Neuron (in vitro differentiated cells): ENCODE results near the gene MREG.
"Not testable (repeated sequence)": the region's sequence is repeated elsewhere in the genome, so short reads cannot be mapped to it uniquely, and the experiment has no call there.

Source experiments
- H2AFZ ChIP-seq: one replicate; pipeline ENCODE4 v1.6.1; 2013; ENCODE audit warnings: low read depth, mild to moderate bottlenecking, inconsistent platforms, low read length, moderate library complexity
- H3K27me3 ChIP-seq: one replicate; pipeline ENCODE4 v1.6.1; 2013; ENCODE audit warnings: low read length; ENCODE audit not compliant: insufficient read depth
- H3K36me3 ChIP-seq: one replicate; pipeline ENCODE4 v1.6.1; 2013; ENCODE audit warnings: low read length; ENCODE audit not compliant: insufficient read depth
- H3K4me1 ChIP-seq: one replicate; pipeline ENCODE4 v1.6.1; 2013; ENCODE audit warnings: low read length; ENCODE audit not compliant: insufficient read depth
- H3K4me3 ChIP-seq: 2 replicates; pipeline ENCODE4 v1.5.1; 2013; ENCODE audit warnings: mild to moderate bottlenecking, low read length, moderate library complexity
- H3K9me3 ChIP-seq: one replicate; pipeline ENCODE4 v1.6.1; 2013; ENCODE audit warnings: low read length

Gene MREG

DNA sequence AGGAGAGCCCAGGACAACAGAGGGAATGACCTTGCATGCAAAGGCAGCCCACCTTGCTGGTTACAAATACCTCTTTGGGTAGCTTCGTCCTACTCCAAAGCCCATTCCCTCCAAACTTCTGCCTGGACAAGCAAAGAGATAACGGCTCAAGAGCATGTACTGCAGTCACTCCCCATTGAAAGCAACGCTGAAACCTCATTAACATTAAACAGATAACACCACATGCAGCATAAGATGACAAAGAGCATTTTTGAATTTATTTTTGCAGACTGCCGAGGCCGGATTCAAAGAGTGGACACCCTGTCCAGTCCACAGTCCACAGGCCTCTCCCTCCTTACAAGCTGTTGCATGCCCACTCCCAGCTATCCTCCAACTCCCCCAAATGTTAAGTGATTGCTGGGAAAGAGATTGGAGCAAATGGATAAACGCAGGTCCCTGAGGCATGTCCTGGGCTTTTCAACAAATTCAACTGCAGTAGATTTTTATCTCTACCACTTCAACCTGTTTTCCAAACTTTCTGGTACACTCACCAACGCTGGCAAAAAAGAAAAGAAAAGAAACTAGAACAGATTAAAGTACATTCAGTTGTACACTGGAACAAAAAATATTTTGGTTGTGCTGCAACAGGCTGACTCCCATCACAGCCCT lies 40.1 kb downstream of the MREG start:
- Histone ChIP-seq H2AFZ (no peak overlapping the region), H3K9me3 (no peaks in the 10 kb centered on the region), H3K4me1 (no peaks in the 10 kb centered on the region), H3K4me3 (no peak overlapping the region), H3K27me3 (no peaks in the 10 kb centered on the region), H3K36me3 (no peaks in the 10 kb centered on the region)

GRCh38 chr2:215971671-215972070 lies 41.7 kb downstream of the MREG start:
- Histone ChIP-seq H3K27me3 (no peaks in the 10 kb centered on the region), H3K4me1 (no peaks in the 10 kb centered on the region), H2AFZ (no peak overlapping the region), H3K9me3 (no peaks in the 10 kb centered on the region), H3K4me3 (no peak overlapping the region), H3K36me3 (no peaks in the 10 kb centered on the region)

GRCh38 chr2:215970894-215971293 lies 42.5 kb downstream of the MREG start:
- not testable (repeated sequence) for H3K27me3 ChIP-seq, H3K4me1 ChIP-seq, H3K36me3 ChIP-seq, H3K4me3 ChIP-seq, H2AFZ ChIP-seq, H3K9me3 ChIP-seq

DNA sequence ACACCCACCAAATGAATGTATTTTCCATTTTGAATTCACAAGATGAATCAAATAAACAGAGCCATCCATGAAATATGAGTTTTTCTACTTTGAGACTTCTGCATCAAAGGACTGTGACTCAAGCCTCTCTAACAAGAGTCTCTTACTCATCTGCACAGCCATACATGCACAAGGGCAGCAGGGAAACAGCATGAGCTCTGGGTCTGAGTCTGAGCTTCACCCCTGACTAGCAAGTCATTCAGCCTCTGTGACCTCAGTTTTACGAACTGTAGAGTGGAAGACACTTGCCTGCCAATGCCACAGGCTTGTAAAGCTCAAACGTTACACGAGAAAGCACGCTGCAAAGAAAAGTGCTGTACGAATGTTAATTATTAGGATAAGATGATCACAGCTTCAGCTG lies 42.9 kb downstream of the MREG start:
- Histone ChIP-seq H3K4me3 (no peak overlapping the region), H3K9me3 (no peaks in the 10 kb centered on the region)

GRCh38 chr2:215969131-215969841 lies 44.1 kb downstream of the MREG start:
- H3K36me3 ChIP-seq = no peaks in the 10 kb centered on the region
- H3K9me3 ChIP-seq = no peaks in the 10 kb centered on the region
- H2AFZ ChIP-seq = no peak overlapping the region
- H3K4me1 ChIP-seq = no peaks in the 10 kb centered on the region
- H3K27me3 ChIP-seq = no peaks in the 10 kb centered on the region
- no peak overlapping the region for H3K4me3 ChIP-seq

More for the DNA sequence above, 42.9 kb downstream of the MREG start:
- Histone ChIP-seq H3K36me3 (no peaks in the 10 kb centered on the region), H3K27me3 (no peaks in the 10 kb centered on the region), H3K4me1 (no peaks in the 10 kb centered on the region), H2AFZ (no peak overlapping the region)

DNA sequence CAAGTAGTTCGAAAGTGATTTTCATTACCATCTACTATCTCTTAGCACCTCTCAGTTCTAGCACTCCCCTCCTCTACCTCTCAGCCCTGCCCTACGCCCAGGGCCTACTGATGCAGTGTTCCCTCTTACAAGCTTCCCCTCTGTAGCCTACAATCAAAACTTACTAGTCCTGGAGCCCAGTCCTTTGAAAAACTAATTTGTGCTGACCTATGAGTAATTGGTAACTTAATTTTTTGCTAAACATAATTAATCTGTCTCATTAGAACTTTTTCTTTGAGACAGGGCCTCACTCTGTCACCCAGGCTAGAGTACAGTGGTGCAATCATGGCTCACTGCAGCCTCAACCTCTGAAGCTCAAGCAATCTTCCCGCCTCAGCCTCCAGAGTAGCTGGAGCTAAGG lies 44.9 kb downstream of the MREG start:
- no peak overlapping the region for H2AFZ ChIP-seq
- no peaks in the 10 kb centered on the region for H3K4me1 ChIP-seq
- no peaks in the 10 kb centered on the region for H3K9me3 ChIP-seq
- H3K36me3 ChIP-seq = no peaks in the 10 kb centered on the region
- no peaks in the 10 kb centered on the region for H3K27me3 ChIP-seq
- no peak overlapping the region for H3K4me3 ChIP-seq

- Histone ChIP-seq H3K4me3 (no peak overlapping the region), H2AFZ (no peak overlapping the region), H3K4me1 (no peaks in the 10 kb centered on the region), H3K9me3 (no peaks in the 10 kb centered on the region), H3K36me3 (no peaks in the 10 kb centered on the region), H3K27me3 (no peaks in the 10 kb centered on the region)
Observed at GRCh38 chr2:215967590-215968378, 45.6 kb downstream of the MREG start.

- Histone ChIP-seq H3K4me1 (no peaks in the 10 kb centered on the region), H3K4me3 (no peak overlapping the region), H3K27me3 (no peaks in the 10 kb centered on the region), H3K36me3 (no peaks in the 10 kb centered on the region), H2AFZ (no peak overlapping the region), H3K9me3 (no peaks in the 10 kb centered on the region)
Observed at GRCh38 chr2:215966951-215967350, 46.4 kb downstream of the MREG start.

DNA sequence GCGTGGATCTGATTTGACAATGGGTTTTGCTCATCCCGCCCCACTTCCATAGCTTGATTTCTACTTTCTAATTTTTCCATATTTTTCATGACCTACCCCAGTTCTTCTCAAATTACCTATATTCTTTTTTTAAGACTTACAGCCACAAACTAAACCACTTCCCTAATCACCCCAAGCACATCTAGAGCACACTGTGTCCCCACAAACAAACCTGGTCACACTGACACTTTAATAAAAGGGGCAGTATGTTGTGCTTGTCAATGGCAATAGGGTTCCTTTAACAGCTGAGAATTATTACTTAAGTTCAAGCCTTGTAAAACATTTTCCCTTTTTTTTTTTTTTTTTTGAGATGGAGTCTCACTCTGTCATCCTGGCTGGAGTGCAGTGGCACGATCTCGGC lies 47.1 kb downstream of the MREG start:
- Histone ChIP-seq H2AFZ (no peak overlapping the region), H3K27me3 (no peaks in the 10 kb centered on the region)

GRCh38 chr2:215965532-215966165 lies 47.7 kb downstream of the MREG start:
- Histone ChIP-seq H3K9me3 (no peaks in the 10 kb centered on the region), H3K4me1 (no peaks in the 10 kb centered on the region), H3K27me3 (no peaks in the 10 kb centered on the region), H3K36me3 (no peaks in the 10 kb centered on the region), H2AFZ (no peak overlapping the region), H3K4me3 (no peak overlapping the region)

More for the DNA sequence above, 47.1 kb downstream of the MREG start:
- H3K36me3 ChIP-seq = no peaks in the 10 kb centered on the region
- no peaks in the 10 kb centered on the region for H3K4me1 ChIP-seq
- no peaks in the 10 kb centered on the region for H3K9me3 ChIP-seq
- no peak overlapping the region for H3K4me3 ChIP-seq

DNA sequence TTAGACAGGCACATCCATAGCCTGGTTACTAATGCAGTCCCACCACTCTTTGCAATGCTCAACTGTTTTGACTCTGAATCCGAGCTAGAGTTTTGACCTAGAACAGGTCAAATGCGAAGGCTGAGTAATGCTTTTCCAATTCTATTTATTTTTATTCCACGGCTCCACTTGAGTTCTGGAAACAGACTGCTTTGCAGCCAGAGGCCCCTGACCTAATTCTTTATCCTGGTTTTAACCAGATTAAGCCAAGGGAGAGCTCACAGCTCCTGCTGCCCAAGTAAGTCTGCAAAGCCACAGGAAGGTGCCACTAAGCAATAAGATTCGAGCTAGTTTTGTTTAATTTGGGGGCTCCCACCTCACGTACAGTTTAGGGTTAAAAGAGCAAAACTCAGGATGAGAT lies 51.4 kb downstream of the MREG start:
- H3K36me3 ChIP-seq = no peaks in the 10 kb centered on the region
- no peaks in the 10 kb centered on the region for H3K27me3 ChIP-seq
- no peak overlapping the region for H3K4me3 ChIP-seq
- H3K4me1 ChIP-seq = no peaks in the 10 kb centered on the region
- no peak overlapping the region for H2AFZ ChIP-seq
- peaks cover 2% of the 10 kb centered on the region for H3K9me3 ChIP-seq

GRCh38 chr2:215958257-215958656 lies 55.1 kb downstream of the MREG start:
- Histone ChIP-seq H3K27me3 (no peaks in the 10 kb centered on the region), H3K9me3 (peaks cover 2% of the 10 kb centered on the region), H3K4me3 (no peak overlapping the region), H3K36me3 (no peaks in the 10 kb centered on the region), H2AFZ (no peak overlapping the region), H3K4me1 (no peaks in the 10 kb centered on the region)
